H1 (cell line): ENCODE data around the gene ARID5B. TPM values are rescaled to one million over a fixed set of nuclear protein-coding genes. Genes with fewer than 3 reads are reported as not detected.

Source experiments
- CTCF ChIA-PET: fragments of 300-600 bp; sonication (Branson Sonifier 250); formaldehyde crosslinking; loops from one replicate; lab custom pipeline; 2021; ENCODE audit not compliant: partially characterized antibody; lab: Charles Lee
- POLR2A ChIA-PET: fragments of 300-600 bp; sonication (Branson Sonifier 250); formaldehyde crosslinking; loops from one replicate; lab custom pipeline; 2021; ENCODE audit warnings: inconsistent platforms; ENCODE audit not compliant: partially characterized antibody; lab: Charles Lee
- DNase-seq, 2 experiments: peaks; one replicate each; pipeline versions ENCODE4 v3.0.0 to v3.0.0-alpha.2; 2010 to 2022; ENCODE audit warnings: low spot score in 2 of 2, low read depth in 1 of 2, mixed read lengths in 1 of 2
- FAIRE-seq: peaks from 2 replicates; lab custom pipeline; 2011; peaks lifted over from hg19 to GRCh38; lab: Jason Lieb, UNC
- H2AFZ ChIP-seq: 2 replicates; pipeline ENCODE4 v1.8.1; 2012; ENCODE audit warnings: low read length, inconsistent platforms
- H2AK5ac ChIP-seq: 2 replicates; pipeline ENCODE4 v1.6.1; 2013; ENCODE audit warnings: low read depth, low read length
- H2BK120ac ChIP-seq: replicated peaks from 2 replicates; pipeline ENCODE3; 2013; ENCODE audit warnings: low read depth, low read length, inconsistent platforms
- H2BK12ac ChIP-seq: 2 replicates; pipeline ENCODE4 v1.6.1; 2013; ENCODE audit warnings: low read depth, low read length
- H2BK15ac ChIP-seq: 2 replicates; pipeline ENCODE4 v1.6.1; 2013; ENCODE audit warnings: low read length
- H2BK20ac ChIP-seq: 2 replicates; pipeline ENCODE4 v1.6.1; 2013; ENCODE audit warnings: low read length
- H2BK5ac ChIP-seq: 2 replicates; pipeline ENCODE4 v1.6.1; 2013; ENCODE audit warnings: low read depth, low read length
- H3K14ac ChIP-seq: 2 replicates; pipeline ENCODE4 v1.6.1; 2013; ENCODE audit warnings: inconsistent platforms; ENCODE audit not compliant: insufficient read length
- H3K18ac ChIP-seq: 2 replicates; pipeline ENCODE4 v1.6.1; 2013; ENCODE audit warnings: low read length; ENCODE audit errors: extremely low read depth
- H3K23ac ChIP-seq: 2 replicates; pipeline ENCODE4 v1.6.1; 2013; ENCODE audit warnings: inconsistent platforms; ENCODE audit not compliant: insufficient read length
- H3K23me2 ChIP-seq: 2 replicates; pipeline ENCODE4 v1.6.1; 2013; ENCODE audit warnings: low read depth, low read length
- H3K27ac ChIP-seq: 2 replicates; pipeline ENCODE4 v1.6.1; 2011; ENCODE audit warnings: low read depth, low read length, inconsistent platforms
- H3K27me3 ChIP-seq, 4 experiments: replicated peaks in 1 of 4; 1 replicate in 1 of 4; 2 replicates in 3 of 4; pipeline versions ENCODE4 v1.6.1 to v1.8.1; 2011 to 2013; ENCODE audit warnings: low read length in 3 of 4, mild to moderate bottlenecking in 3 of 4, inconsistent platforms in 2 of 4, mixed read lengths in 2 of 4, moderate library complexity in 1 of 4; ENCODE audit not compliant: control insufficient read depth in 3 of 4, insufficient read depth in 3 of 4; ENCODE audit errors: extremely low read depth in 1 of 4
- H3K36me3 ChIP-seq, 4 experiments: 2 replicates each; pipeline versions ENCODE4 v1.6.1 to v1.8.1; 2011 to 2013; ENCODE audit warnings: mild to moderate bottlenecking in 4 of 4, low read length in 3 of 4, moderate library complexity in 2 of 4, control low read depth in 1 of 4, inconsistent platforms in 1 of 4; ENCODE audit not compliant: insufficient read depth in 4 of 4, control insufficient read depth in 2 of 4
- H3K4ac ChIP-seq: replicated peaks from 2 replicates; pipeline ENCODE3; 2013; ENCODE audit warnings: low read length, low read depth, mixed read lengths, inconsistent platforms; ENCODE audit not compliant: insufficient read length
- H3K4me1 ChIP-seq, 4 experiments: replicated peaks in 1 of 4; 1 replicate in 1 of 4; 2 replicates in 3 of 4; pipeline versions ENCODE4 v1.6.1 to v1.8.1; 2011 to 2013; ENCODE audit warnings: low read length in 3 of 4, inconsistent platforms in 2 of 4, mixed read lengths in 1 of 4; ENCODE audit not compliant: insufficient read depth in 4 of 4, control insufficient read depth in 3 of 4
- H3K4me2 ChIP-seq, 2 experiments: 2 replicates each; pipeline versions ENCODE4 v1.6.1 to v1.8.1; 2011 to 2013; ENCODE audit warnings: low read depth in 2 of 2, low read length in 2 of 2, control low read depth in 1 of 2, inconsistent platforms in 1 of 2, mild to moderate bottlenecking in 1 of 2; ENCODE audit not compliant: insufficient read depth in 1 of 2
- H3K4me3 ChIP-seq, 4 experiments: fragments of 200-600, 300-600 bp in 1 of 4; sonication (generic), shearing (Covaris generic), sonication (Bioruptor Twin) in 1 of 4; 2 replicates each; pipeline versions ENCODE4 v1.5.1 to v1.8.1; 2011 to 2016; ENCODE audit warnings: low read length in 4 of 4, low read depth in 3 of 4, control low read depth in 2 of 4, inconsistent platforms in 2 of 4, mild to moderate bottlenecking in 2 of 4, mixed read lengths in 1 of 4, moderate library complexity in 1 of 4; ENCODE audit not compliant: insufficient read depth in 2 of 4; ENCODE audit errors: extremely low read depth in 1 of 4
- H3K56ac ChIP-seq: replicated peaks from 2 replicates; pipeline ENCODE3; 2013; ENCODE audit warnings: low read depth, mild to moderate bottlenecking, mixed read lengths, low read length, inconsistent platforms; ENCODE audit not compliant: insufficient read length
- H3K79me1 ChIP-seq: 2 replicates; pipeline ENCODE4 v1.6.1; 2013; ENCODE audit warnings: low read depth, low read length, control low read depth
- H3K79me2 ChIP-seq, 2 experiments: 2 replicates each; pipeline versions ENCODE4 v1.6.1 to v1.8.1; 2012 to 2013; ENCODE audit warnings: low read length in 2 of 2, mild to moderate bottlenecking in 2 of 2, inconsistent platforms in 1 of 2; ENCODE audit not compliant: insufficient read depth in 2 of 2, control insufficient read depth in 1 of 2
- H3K9ac ChIP-seq, 4 experiments: replicated peaks in 1 of 4; 1 replicate in 1 of 4; 2 replicates in 3 of 4; pipeline versions ENCODE4 v1.6.1 to v1.8.1; 2011 to 2013; ENCODE audit warnings: low read depth in 3 of 4, low read length in 3 of 4, control low read depth in 2 of 4, mild to moderate bottlenecking in 2 of 4, moderate library complexity in 2 of 4, inconsistent platforms in 1 of 4; ENCODE audit errors: extremely low read depth in 1 of 4
- H3K9me3 ChIP-seq, 2 experiments: 2 replicates each; pipeline versions ENCODE4 v1.6.1 to v1.8.1; 2012 to 2013; ENCODE audit warnings: mild to moderate bottlenecking in 2 of 2, moderate library complexity in 2 of 2, control low read depth in 1 of 2, inconsistent platforms in 1 of 2, low read depth in 1 of 2, low read length in 1 of 2, mixed read lengths in 1 of 2; ENCODE audit not compliant: insufficient read depth in 2 of 2
- H4K20me1 ChIP-seq, 2 experiments: replicated peaks in 1 of 2; 2 replicates each; pipeline versions ENCODE3 to v1.8.1; 2011 to 2013; ENCODE audit warnings: inconsistent platforms in 2 of 2, low read length in 2 of 2, mild to moderate bottlenecking in 1 of 2; ENCODE audit not compliant: insufficient read depth in 2 of 2, control insufficient read depth in 1 of 2
- H4K5ac ChIP-seq: 2 replicates; pipeline ENCODE4 v1.6.1; 2013; ENCODE audit warnings: low read length, low read depth, mixed read lengths, inconsistent platforms; ENCODE audit not compliant: insufficient read length
- H4K8ac ChIP-seq: 2 replicates; pipeline ENCODE4 v1.8.0; 2013; ENCODE audit warnings: mild to moderate bottlenecking, moderate library complexity, low read length, inconsistent platforms; ENCODE audit not compliant: insufficient read depth; ENCODE audit errors: extremely low read depth
- H4K91ac ChIP-seq: replicated peaks from 2 replicates; pipeline ENCODE3; 2013; ENCODE audit warnings: low read length, mixed read lengths, inconsistent platforms; ENCODE audit not compliant: insufficient read length
- BRCA1 ChIP-seq: IDR thresholded peaks from 2 replicates; pipeline ENCODE4 v1.6.1; 2012; ENCODE audit warnings: low read depth, low read length, improper control_type of control experiment
- JUND ChIP-seq: IDR thresholded peaks from 2 replicates; pipeline ENCODE4 v1.6.1; 2011; ENCODE audit warnings: mild to moderate bottlenecking, improper control_type of control experiment, low read length
- KDM4A ChIP-seq: IDR thresholded peaks from one replicate; pipeline ENCODE4 v1.7.1; 2012; ENCODE audit warnings: low read depth, mild to moderate bottlenecking, moderate library complexity, low read length, inconsistent platforms; ENCODE audit not compliant: severe bottlenecking
- NRF1 ChIP-seq: IDR thresholded peaks from 2 replicates; pipeline ENCODE4 v1.6.1; 2011; ENCODE audit warnings: mild to moderate bottlenecking, low read depth, low read length, improper control_type of control experiment
- TCF12 ChIP-seq: IDR thresholded peaks from 2 replicates; pipeline ENCODE4 v1.6.1; 2011; ENCODE audit warnings: low read depth, mild to moderate bottlenecking, low read length
- WGBS, 2 experiments: shearing (Covaris generic) in 1 of 2; methylation state at CpG; one replicate each; pipeline versions ENCODE4 v1.1.6 to v1.1.7; 2013 to 2015; ENCODE audit warnings: low lambda C conversion rate in 2 of 2, mixed read lengths in 2 of 2, inconsistent platforms in 1 of 2, low coverage in 1 of 2, missing lambda C conversion rate in 1 of 2; ENCODE audit not compliant: insufficient replicate concordance in 2 of 2, insufficient coverage in 1 of 2, insufficient read length in 1 of 2; ENCODE audit errors: extremely low coverage in 1 of 2, missing lambda C conversion rate in 1 of 2; 5-methylcytosine and 5-hydroxymethylcytosine counted together
- polyA plus RNA-seq, 7 experiments: library from polyadenylated mRNA; depleted of rRNA in 3 of 7; stranded (reverse) in 5 of 7; unstranded in 2 of 7; fragments of >200 nt in 5 of 7; fragments of 200-250 nt in 2 of 7; gene quantifications; 1 replicate in 5 of 7; 2 replicates in 1 of 7; 4 replicates in 1 of 7; pipeline versions ENCODE4 v1.2.1 to v1.2.3, GENCODE V29; 2011 to 2013; ENCODE audit warnings: missing spikeins in 2 of 7, mixed read lengths in 2 of 7
- total RNA-seq: library from RNA; stranded (reverse); fragmentation: NEBNext Ultra II Directional; extraction: Animal tissue kit (Norgen Biotek cat#: 25700); gene quantifications from 2 replicates; pipeline ENCODE4 v1.2.1, GENCODE V29; 2021
- TF ChIP-seq, protein P1 (sequence below): IDR thresholded peaks from 2 replicates; pipeline ENCODE4 v1.6.1; 2011; ENCODE audit warnings: low read length, improper control_type of control experiment

The ARID5B gene
- total and polyA plus RNA-seq, 2 of the 8 experiments (the other 6 are each of a cell fraction or from before 2014, with no cell fraction given): 0.21 to 1.1 TPM

DNA sequence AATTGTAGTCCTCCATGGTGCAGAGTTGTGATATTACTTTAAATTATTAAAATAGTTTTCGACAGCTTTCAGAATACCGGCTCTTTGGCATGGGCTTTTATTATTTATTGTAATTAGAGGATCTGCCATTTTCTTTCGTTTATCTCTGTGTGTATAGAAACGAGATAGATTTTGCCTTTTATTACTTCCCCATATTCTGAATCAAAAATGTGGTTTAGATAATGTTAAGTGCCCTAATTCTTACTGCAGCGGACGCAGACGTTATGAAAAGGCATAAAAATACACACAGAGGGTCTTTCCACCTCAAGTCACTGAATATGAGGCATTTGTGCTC lies 1.9 kb upstream of the ARID5B start:
- H3K27me3 ChIP-seq: peaks cover 9 to 45% (median 39%) of the 10 kb centered on the region in 4 experiments
- H3K4me3 ChIP-seq: peak overlapping the region in 1 of 4 experiments; percentile 91; a peak in 1 of 8 replicates
- H4K91ac ChIP-seq: no peak overlapping the region
- CTCF ChIA-PET: interaction anchor here (1.3 to 5.9 kb wide), 2 partner anchors 15 to 1221 kb away, joined by 3 to 25 read pairs; no protein-coding TSS in a partner anchor
- H3K9me3 ChIP-seq: no peaks in the 10 kb centered on the region
- WGBS, 2 experiments: 29% methylated on average over 7 of the region's 7 CpGs; no CpG with 5 or more reads in 1 of the 2 experiments
- H3K79me2 ChIP-seq: no peaks in the 10 kb centered on the region
- H2BK15ac ChIP-seq: no peak overlapping the region
- no peaks in the 10 kb centered on the region for H3K79me1 ChIP-seq
- no peak overlapping the region for H3K56ac ChIP-seq
- H3K4me1 ChIP-seq: peaks cover 0 to 18% (median 8%) of the 10 kb centered on the region in 4 experiments; a peak in 4 of 7 replicates
- H2BK120ac ChIP-seq: no peak overlapping the region
- H2AFZ ChIP-seq: no peak overlapping the region
- no peak for FAIRE-seq
- no peak overlapping the region for H2BK12ac ChIP-seq
- no peak overlapping the region for H4K5ac ChIP-seq
- TF ChIP-seq JUND (no peak), BRCA1 (no peak), KDM4A (no peak), TCF12 (no peak), NRF1 (no peak)
- TF ChIP-seq, protein P1, sequence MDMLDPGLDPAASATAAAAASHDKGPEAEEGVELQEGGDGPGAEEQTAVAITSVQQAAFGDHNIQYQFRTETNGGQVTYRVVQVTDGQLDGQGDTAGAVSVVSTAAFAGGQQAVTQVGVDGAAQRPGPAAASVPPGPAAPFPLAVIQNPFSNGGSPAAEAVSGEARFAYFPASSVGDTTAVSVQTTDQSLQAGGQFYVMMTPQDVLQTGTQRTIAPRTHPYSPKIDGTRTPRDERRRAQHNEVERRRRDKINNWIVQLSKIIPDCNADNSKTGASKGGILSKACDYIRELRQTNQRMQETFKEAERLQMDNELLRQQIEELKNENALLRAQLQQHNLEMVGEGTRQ: no peak
- H3K9ac ChIP-seq: no peak overlapping the region
- H3K23me2 ChIP-seq: peaks cover 26% of the 10 kb centered on the region
- no peak overlapping the region for H2BK20ac ChIP-seq
- POLR2A ChIA-PET: no interaction called here
- H3K4ac ChIP-seq: no peak overlapping the region
- H2AK5ac ChIP-seq: no peak overlapping the region
- H3K27ac ChIP-seq: no peak overlapping the region
- H4K8ac ChIP-seq: no peak overlapping the region
- H2BK5ac ChIP-seq: no peak overlapping the region
- H4K20me1 ChIP-seq: no peaks in the 10 kb centered on the region
- DNase-seq: no peak
- H3K36me3 ChIP-seq: no peaks in the 10 kb centered on the region
- H3K18ac ChIP-seq: no peak overlapping the region
- no peak overlapping the region for H3K14ac ChIP-seq
- peak overlapping the region; percentile 96 to 98; a peak in 3 of 4 replicates for H3K4me2 ChIP-seq
- H3K23ac ChIP-seq: no peak overlapping the region
